Measurements from ENCODE around the gene PLEKHG5.
"Not testable (repeated sequence)": the region's sequence is repeated elsewhere in the genome, so short reads cannot be mapped to it uniquely, and the experiment has no call there.

The PLEKHG5 gene

GRCh38 chr1:6431645-6432579 is 59.6 kb downstream of the PLEKHG5 start:
- not testable (repeated sequence) for H3K79me1 ChIP-seq (ENCODE audit: low read depth, low read length); H2AK5ac ChIP-seq (ENCODE audit: low read depth, low read length); H3K4me3 ChIP-seq (ENCODE audit: low read length in 2 of 2); H4K91ac ChIP-seq (ENCODE audit: low read depth, low read length, poor library complexity); H3K14ac ChIP-seq (ENCODE audit: low read length); H2BK5ac ChIP-seq (ENCODE audit: low read length); H3K27ac ChIP-seq (replicated peaks; ENCODE audit: low read length); H3K4ac ChIP-seq (ENCODE audit: low read length); H3K9ac ChIP-seq (ENCODE audit: low read depth, low read length, poor library complexity); H3K9me3 ChIP-seq (replicated peaks in 1 of 2; ENCODE audit: control insufficient read depth in 2 of 2, insufficient read depth in 1 of 2, low read depth in 1 of 2, low read length in 2 of 2); H2BK120ac ChIP-seq (ENCODE audit: low read depth, low read length); DNase-seq (ENCODE audit: low spot score); H3K4me2 ChIP-seq (ENCODE audit: insufficient read depth, low read length, poor library complexity, severe bottlenecking); H3K36me3 ChIP-seq (replicated peaks in 1 of 2; ENCODE audit: control insufficient read depth in 2 of 2, insufficient read depth in 2 of 2, low read length in 2 of 2); H2AFZ ChIP-seq (ENCODE audit: low read length); H2BK12ac ChIP-seq (ENCODE audit: low read length)
- Histone ChIP-seq H4K8ac (ENCODE audit: low read depth, low read length) (peak overlapping the region; percentile 23), H3K18ac (ENCODE audit: low read length) (peak overlapping the region; percentile 28), H2BK15ac (ENCODE audit: low read length) (peak overlapping the region; percentile 58), H3K23ac (ENCODE audit: low read depth, low read length, poor library complexity) (peak overlapping the region; percentile 55), H3K27me3 (ENCODE audit: control insufficient read depth in 3 of 3, insufficient read depth in 3 of 3, low read depth in 1 of 3, low read length in 3 of 3) (peaks cover 0 to 63% (median under 1%) of the 10 kb centered on the region in 3 experiments), H3K4me1 (ENCODE audit: control insufficient read depth in 2 of 2, insufficient read depth in 1 of 2, low read depth in 1 of 2, low read length in 2 of 2) (peaks cover 6 to 11% of the 10 kb centered on the region in 2 donors)
- WGBS, 2 donors (ENCODE audit: extremely low coverage in 2 of 2, insufficient read length in 2 of 2, insufficient replicate concordance in 1 of 2): no CpG with 5 or more reads among the region's 13 CpGs

GRCh38 chr1:6429660-6430411 is 61.6 kb downstream of the PLEKHG5 start:
- not testable (repeated sequence) for H2AFZ ChIP-seq (ENCODE audit: low read length); H3K4me2 ChIP-seq (ENCODE audit: insufficient read depth, low read length, poor library complexity, severe bottlenecking); H2BK120ac ChIP-seq (ENCODE audit: low read depth, low read length); H2BK5ac ChIP-seq (ENCODE audit: low read length); H3K4me3 ChIP-seq (ENCODE audit: low read length in 2 of 2); DNase-seq (ENCODE audit: low spot score); H3K4ac ChIP-seq (ENCODE audit: low read length); H3K23ac ChIP-seq (ENCODE audit: low read depth, low read length, poor library complexity); H3K36me3 ChIP-seq (replicated peaks in 1 of 2; ENCODE audit: control insufficient read depth in 2 of 2, insufficient read depth in 2 of 2, low read length in 2 of 2); H3K27ac ChIP-seq (replicated peaks; ENCODE audit: low read length); H3K14ac ChIP-seq (ENCODE audit: low read length); H3K9me3 ChIP-seq (replicated peaks in 1 of 2; ENCODE audit: control insufficient read depth in 2 of 2, insufficient read depth in 1 of 2, low read depth in 1 of 2, low read length in 2 of 2); H2BK12ac ChIP-seq (ENCODE audit: low read length); H4K91ac ChIP-seq (ENCODE audit: low read depth, low read length, poor library complexity); H2AK5ac ChIP-seq (ENCODE audit: low read depth, low read length); H4K8ac ChIP-seq (ENCODE audit: low read depth, low read length); H3K79me1 ChIP-seq (ENCODE audit: low read depth, low read length)
- Histone ChIP-seq H2BK15ac (ENCODE audit: low read length) (peak overlapping the region; percentile 6), H3K4me1 (ENCODE audit: control insufficient read depth in 2 of 2, insufficient read depth in 1 of 2, low read depth in 1 of 2, low read length in 2 of 2) (peaks cover 5 to 12% of the 10 kb centered on the region in 2 donors), H3K9ac (ENCODE audit: low read depth, low read length, poor library complexity) (peak overlapping the region; percentile 0), H3K18ac (ENCODE audit: low read length) (peak overlapping the region; percentile 83), H3K27me3 (ENCODE audit: control insufficient read depth in 3 of 3, insufficient read depth in 3 of 3, low read depth in 1 of 3, low read length in 3 of 3) (peaks cover 8 to 73% (median 21%) of the 10 kb centered on the region in 3 experiments)
- WGBS, 2 donors (ENCODE audit: extremely low coverage in 2 of 2, insufficient read length in 2 of 2, insufficient replicate concordance in 1 of 2): no CpG with 5 or more reads among the region's 19 CpGs

GRCh38 chr1:6428453-6428852 is 63.0 kb downstream of the PLEKHG5 start:
- H3K4ac ChIP-seq (ENCODE audit: low read length); H3K9me3 ChIP-seq (replicated peaks in 1 of 2; ENCODE audit: control insufficient read depth in 2 of 2, insufficient read depth in 1 of 2, low read depth in 1 of 2, low read length in 2 of 2); H4K8ac ChIP-seq (ENCODE audit: low read depth, low read length); H3K4me2 ChIP-seq (ENCODE audit: insufficient read depth, low read length, poor library complexity, severe bottlenecking); H4K91ac ChIP-seq (ENCODE audit: low read depth, low read length, poor library complexity); H3K14ac ChIP-seq (ENCODE audit: low read length); H3K23ac ChIP-seq (ENCODE audit: low read depth, low read length, poor library complexity); H2BK12ac ChIP-seq (ENCODE audit: low read length); H3K27ac ChIP-seq (replicated peaks; ENCODE audit: low read length); H3K79me1 ChIP-seq (ENCODE audit: low read depth, low read length); DNase-seq (ENCODE audit: low spot score); H2BK5ac ChIP-seq (ENCODE audit: low read length); H3K4me3 ChIP-seq (ENCODE audit: low read length in 2 of 2); H3K18ac ChIP-seq (ENCODE audit: low read length); H2BK120ac ChIP-seq (ENCODE audit: low read depth, low read length); H2BK15ac ChIP-seq (ENCODE audit: low read length); H2AFZ ChIP-seq (ENCODE audit: low read length); H3K36me3 ChIP-seq (replicated peaks in 1 of 2; ENCODE audit: control insufficient read depth in 2 of 2, insufficient read depth in 2 of 2, low read length in 2 of 2); H2AK5ac ChIP-seq (ENCODE audit: low read depth, low read length); H3K9ac ChIP-seq (ENCODE audit: low read depth, low read length, poor library complexity): not testable (repeated sequence)
- Histone ChIP-seq H3K27me3 (ENCODE audit: control insufficient read depth in 3 of 3, insufficient read depth in 3 of 3, low read depth in 1 of 3, low read length in 3 of 3) (peaks cover 19 to 72% (median 34%) of the 10 kb centered on the region in 3 experiments), H3K4me1 (ENCODE audit: control insufficient read depth in 2 of 2, insufficient read depth in 1 of 2, low read depth in 1 of 2, low read length in 2 of 2) (peaks cover 5 to 12% of the 10 kb centered on the region in 2 donors)
- WGBS, 2 donors (ENCODE audit: extremely low coverage in 2 of 2, insufficient read length in 2 of 2, insufficient replicate concordance in 1 of 2): no CpG with 5 or more reads among the region's 6 CpGs

Measured in neuronal stem cell (in vitro differentiated cells).